NCI-H1930 (cell line): ENCODE measurements around the gene LMF1.
"Not testable (repeated sequence)": the region's sequence is repeated elsewhere in the genome, so short reads cannot be mapped to it uniquely, and the experiment has no call there.

ENCODE experiments used
- DNase-seq, 2 experiments: peaks; one replicate each; lab custom pipeline; 2025; lab: John Stamatoyannopoulos, UW

LMF1 gene

DNA sequence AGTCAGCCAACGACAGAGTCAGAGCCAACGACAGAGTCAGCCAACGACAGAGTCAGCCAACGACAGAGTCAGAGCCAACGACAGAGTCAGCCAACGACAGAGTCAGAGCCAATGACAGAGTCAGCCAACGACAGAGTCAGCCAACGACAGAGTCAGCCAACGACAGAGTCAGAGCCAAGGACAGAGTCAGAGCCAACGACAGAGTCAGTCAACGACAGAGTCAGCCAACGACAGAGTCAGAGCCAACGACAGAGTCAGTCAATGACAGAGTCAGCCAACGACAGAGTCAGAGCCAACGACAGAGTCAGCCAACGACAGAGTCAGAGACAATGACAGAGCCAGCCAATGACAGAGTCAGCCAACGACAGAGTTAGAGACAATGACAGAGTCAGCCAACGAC lies 22.0 kb downstream of the LMF1 start:
- DNase-seq: not testable (repeated sequence)

DNA sequence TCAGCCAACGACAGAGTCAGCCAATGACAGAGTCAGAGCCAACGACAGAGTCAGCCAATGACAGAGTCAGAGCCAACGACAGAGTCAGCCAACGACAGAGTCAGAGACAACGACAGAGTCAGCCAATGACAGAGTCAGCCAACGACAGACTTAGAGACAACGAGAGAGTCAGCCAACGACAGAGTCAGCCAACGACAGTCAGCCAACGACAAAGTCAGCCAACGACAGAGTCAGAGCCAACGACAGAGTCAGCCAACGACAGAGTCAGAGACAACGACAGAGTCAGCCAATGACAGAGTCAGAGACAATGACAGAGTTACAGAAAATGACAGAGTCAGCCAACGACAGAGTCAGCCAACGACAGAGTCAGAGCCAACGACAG lies 22.9 kb downstream of the LMF1 start:
- not testable (repeated sequence) for DNase-seq

DNA sequence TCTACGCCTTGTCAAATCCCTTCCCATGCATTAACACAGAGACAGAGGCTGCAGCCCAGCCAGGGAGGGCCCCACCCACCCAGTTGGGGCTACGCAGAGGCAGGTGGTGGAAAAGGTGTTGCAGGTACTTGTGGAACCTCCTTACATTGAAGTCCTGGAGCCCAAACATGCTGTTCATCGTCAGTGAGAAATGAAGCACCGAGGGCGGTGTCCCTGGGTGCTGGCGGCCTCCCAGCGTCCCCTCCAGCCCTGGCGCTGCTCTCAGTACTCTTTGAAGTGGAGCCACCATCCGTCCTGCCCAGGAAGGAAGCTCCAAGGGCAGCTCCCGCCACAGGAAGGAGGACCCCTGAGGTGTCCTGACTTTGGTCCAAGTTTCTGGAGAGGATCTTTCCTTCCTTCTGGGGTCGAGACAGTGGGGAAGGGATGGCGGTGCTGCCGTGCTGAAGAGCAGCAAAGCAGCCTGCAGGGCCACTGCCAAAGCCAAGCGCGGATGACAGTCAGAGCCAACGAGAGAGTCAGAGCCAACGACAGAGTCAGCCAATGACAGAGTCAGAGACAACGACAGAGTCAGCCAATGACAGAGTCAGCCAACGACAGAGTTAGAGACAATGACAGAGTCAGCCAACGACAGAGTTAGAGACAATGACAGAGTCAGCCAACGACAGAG lies 23.4 kb downstream of the LMF1 start:
- DNase-seq: no peak

DNA sequence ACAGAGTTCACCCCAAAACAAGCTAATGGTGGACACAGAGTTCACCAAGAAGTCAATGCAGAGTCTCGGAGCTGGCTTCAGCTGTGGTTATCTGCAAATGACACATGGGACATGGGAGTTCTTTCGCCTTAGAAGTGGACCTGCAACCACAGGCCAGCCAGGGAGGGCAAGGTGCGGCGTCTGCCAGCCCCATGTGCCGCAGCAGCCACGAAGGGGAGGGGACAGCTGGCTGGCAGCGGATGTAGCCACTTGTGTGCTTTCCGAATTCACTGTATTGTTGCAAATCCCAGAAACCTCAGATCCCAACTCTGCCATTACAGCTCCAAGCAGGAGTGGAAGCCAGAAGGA lies 24.8 kb downstream of the LMF1 start:
- DNase-seq: no peak

DNA sequence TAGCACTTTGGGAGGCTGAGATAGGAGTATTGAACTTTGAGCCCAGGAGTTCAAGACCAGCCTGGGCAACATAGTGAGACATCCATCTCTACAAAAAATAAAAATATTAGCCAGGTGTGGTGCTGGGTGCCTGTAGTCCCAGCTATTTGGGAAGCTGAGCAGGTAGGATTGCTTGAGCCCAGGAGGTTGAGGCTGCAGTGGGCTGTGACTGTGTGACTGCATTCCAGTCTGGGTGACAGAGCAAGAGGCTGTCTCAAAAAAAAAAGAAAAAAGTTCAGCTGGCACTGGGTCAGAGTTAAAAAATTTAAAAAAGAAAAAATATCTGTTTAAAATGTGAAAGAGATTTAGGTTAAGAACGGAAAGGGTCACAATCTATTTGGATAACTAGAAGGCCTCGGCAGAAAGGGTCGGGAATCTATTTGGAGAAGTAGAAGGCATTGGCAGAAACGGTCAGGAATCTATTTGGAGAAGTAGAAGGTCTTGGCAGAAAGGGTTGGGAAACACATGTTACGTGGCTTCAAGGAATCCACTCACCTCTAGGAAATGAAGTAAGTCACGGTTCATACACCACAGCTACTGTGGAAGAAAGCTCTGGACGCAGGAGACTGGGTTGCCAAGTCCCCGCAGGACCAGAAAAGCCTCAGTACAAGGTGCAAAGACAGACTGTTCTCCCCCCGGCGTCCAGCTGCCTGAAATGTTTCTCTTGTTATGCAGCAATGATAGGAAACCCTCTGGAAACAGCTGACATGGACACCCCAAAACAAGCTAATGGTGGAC lies 25.3 kb downstream of the LMF1 start:
- no peak for DNase-seq

DNA sequence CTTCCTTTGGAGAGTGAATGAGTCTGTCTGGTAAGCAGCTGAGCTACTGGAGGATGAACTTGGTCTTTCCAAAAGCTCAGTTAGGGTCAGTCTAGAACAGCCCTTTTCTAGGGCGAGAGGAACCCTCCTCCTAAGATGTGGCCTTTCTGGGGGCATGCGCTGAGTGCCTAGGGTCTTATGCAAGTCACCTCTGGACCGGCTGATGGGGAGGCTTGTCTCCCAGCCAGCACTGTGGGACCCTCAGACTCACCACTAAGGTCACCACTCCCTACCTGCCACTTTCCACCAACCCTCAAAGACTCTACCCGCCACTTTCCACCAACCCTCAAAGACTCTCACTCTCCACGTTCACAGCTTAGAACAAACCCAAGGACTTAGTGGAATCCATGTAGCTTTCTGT lies 26.8 kb downstream of the LMF1 start:
- DNase-seq: no peak

DNA sequence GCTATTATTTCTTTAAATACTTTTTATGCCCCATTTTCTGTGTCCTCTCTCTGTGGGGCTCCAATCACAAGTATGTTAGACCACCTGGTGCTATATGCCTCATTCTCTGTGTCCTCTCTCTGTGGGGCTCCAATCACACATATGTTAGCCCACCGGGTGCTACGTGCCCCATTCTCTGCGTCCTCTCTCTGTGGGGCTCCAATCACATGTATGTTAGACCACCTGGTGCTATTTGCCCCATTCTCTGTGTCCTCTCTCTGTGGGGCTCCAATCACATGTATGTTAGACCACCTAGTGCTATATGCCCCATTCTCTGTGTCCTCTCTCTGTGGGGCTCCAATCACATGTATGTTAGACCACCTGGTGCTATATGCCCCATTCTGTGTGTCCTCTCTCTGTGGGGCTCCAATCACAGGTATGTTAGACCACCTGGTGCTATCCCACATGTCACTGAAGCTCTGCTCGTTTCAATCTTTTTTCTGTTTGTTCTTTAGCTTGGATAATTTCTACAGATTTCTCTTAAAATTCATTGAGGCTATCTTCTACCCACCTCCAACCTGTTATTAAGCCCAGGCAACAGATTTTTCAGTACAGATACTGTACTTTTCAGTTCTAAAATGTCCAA lies 28.2 kb downstream of the LMF1 start:
- no peak for DNase-seq

DNA sequence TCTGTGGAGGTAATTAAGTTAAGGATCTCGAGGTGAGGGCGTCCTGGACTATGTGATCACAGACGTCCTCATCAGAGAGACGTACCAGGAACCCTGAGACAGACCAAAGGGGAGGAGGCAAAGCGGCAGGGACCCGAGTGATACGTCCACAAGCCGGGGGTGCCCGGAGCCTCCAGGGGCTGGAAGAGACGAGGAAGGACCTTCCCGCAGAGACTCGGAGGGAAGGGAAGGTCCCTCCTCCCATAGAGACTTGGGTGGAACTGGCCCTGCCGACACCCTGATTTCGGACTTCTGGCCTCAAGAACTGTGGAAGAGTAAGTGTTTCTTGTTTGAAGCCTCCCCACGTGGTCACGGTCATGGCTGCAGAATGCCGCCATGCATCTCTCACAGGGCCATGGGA lies 30.8 kb downstream of the LMF1 start:
- DNase-seq: no peak

DNA sequence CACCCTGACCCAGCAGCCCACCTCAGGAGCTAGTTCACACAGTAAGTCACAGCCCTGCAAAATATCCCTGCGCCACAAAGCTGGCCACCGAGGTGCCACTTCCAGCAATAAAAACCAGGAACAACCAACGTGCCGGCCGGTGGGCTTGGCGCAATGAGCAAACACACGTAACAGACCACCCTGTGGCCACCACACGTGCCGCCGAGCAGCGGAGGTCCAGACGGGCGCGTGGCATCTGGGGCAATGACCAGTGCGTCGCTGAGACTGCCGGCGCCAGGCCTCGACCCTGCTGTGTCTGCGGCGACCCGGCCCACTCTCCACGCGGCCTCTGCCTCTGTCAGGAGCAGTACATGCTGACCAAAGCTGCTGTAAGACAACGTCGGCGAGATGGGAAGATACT lies 31.5 kb downstream of the LMF1 start:
- DNase-seq: no peak

DNA sequence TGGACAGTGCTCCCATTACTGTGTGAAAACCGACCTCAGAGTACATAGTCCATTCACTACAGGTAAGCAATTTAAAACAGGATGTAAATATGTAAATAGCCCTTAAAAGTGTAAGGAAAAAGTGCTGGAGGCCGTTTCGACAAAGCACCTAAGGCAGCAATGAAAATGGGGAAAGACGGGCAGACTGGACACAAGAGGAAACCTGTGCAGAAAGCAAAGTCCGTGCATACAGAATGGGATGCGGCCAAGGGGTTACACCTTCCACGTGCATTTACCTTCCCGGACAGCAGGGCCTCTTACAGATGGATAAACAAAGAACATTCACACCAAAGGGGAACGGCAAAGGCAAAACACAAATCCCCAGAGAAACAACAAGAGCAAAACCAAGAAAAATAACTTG lies 32.0 kb downstream of the LMF1 start:
- DNase-seq: no peak

DNA sequence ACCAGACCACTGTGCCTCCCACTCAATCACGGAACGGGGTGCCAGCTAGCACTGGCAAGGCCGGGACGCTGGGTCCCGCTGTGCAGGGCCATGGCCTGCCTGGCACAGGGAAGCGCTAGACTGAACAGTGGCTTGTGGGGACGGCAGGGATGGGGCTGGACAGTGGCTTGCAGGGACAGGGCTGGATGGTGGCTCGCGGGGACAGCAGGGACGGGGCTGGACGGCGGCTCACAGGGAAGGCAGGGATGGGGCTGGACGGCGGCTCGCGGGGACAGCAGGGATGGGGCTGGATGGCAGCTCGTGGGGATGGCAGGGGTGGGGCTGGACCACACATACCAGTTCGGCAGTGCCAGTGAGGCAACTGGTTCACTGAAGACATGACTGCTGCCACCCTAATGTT lies 32.6 kb downstream of the LMF1 start:
- DNase-seq: no peak

DNA sequence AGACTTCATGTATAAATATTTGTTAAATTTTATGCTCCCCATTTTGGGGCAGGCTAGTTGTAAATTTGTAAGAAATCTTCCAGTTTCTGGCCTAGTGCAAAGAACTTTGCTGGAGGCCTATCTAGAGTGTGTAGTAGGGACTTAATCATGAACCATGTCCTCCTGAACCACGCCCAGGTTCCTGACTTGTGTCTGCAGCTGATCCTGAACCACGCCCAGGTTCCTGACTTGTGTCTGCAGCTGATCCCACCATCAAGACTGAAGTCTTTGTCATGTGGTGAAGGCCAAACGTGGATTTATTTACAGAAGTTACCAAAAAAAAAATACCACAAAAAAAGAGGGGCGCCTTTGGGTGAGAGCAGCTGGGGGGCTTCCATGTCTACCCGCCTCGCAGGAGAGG lies 33.1 kb downstream of the LMF1 start:
- no peak for DNase-seq

DNA sequence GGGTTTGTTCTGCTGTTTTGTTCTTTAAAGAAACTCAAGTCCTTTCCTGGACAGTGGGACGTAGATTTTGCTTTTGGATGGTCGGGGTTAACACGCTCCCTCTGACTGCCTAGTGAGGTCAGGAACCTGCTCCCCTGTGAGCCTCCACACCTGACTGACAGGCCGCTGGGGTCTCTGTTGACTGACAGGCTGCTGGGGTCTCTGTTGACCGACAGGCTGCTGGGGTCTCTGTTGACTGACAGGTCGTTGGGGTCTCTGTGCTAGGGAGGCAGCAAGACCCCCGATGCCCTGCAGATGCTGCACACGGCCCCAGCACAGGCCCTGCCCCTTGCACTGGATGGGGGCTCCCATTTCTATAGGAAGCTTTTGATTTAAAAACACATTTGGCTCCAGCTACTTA lies 33.5 kb downstream of the LMF1 start:
- DNase-seq: no peak

DNA sequence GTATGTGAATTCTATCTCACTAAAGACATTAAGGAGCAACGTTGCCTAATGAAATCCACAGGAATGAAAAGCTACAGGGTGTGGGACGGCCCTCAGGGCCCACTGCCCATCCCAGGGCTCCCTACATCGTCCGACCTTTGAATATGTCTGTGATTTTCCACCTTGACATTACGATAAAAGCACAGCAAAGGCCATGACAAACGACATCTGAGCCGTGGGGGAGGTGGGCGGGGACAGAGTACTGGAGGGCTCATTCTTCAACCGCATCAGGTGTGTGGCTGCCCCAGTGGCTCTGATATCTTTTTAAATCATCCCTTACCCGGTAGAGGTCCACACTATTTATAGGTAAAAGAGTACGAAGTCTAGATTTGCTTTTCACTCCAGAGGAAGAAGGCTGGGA lies 35.1 kb downstream of the LMF1 start:
- no peak for DNase-seq

DNA sequence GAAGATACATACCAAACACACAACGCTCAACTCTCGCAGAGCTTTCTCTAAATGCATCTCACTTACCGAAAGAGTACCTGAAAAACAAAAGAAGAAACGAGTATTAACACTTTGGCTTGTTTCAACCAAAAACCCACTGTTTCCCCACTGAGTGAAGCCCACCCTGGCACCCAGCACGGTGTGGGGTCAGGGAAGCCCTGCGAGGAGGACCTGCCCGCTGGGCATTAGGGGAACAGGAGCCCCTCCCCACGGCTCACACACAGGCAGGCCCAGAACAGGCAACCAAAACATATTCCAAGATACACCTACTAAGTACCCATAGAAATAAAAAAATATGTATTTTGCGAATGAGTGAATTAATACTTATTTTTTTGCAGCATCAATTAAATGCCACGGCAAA lies 36.6 kb downstream of the LMF1 start:
- no peak for DNase-seq

DNA sequence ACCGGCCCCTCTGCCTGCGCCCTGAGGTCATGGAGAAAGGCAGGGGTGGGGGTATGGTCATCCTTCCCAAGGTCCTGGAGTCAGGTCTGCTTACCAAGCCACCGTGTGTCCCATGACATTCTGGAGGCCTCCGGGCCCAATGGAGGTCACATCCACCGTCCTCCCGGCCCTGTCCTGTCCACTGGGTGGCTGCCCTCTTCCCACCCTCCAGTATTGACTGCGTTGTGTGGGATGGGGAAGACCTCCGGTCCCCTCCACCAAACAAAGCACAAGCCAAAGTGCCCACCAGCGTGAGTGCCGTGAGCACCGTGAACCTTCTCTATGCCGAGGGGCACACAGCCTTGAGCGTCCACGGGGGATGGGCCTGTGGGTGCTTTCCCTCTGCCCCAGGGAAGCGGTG lies 37.2 kb downstream of the LMF1 start:
- DNase-seq: no peak

DNA sequence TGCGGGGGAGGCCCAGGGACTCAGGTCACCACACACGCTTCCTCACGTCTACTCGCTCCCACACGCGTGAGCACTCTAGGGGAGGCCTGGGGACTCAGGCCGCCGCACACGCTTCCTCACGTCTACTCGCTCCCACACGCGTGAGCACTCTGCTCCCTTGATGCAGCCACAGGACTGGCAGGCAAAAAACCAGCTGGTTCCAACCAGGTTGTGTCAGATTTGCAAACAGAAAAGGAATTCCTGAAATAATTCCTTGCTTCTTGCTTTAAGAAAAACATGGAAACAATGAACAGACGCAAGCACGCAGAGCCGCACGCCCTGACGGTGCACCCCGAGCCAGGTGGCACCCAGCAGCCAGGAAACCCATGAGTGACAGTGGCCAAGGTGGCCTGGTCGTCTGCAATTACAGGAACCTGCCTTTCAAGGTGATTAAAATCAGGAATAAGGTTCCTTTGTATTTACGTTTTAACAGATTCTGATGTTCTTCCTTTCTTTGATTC lies 37.9 kb downstream of the LMF1 start:
- DNase-seq: no peak

DNA sequence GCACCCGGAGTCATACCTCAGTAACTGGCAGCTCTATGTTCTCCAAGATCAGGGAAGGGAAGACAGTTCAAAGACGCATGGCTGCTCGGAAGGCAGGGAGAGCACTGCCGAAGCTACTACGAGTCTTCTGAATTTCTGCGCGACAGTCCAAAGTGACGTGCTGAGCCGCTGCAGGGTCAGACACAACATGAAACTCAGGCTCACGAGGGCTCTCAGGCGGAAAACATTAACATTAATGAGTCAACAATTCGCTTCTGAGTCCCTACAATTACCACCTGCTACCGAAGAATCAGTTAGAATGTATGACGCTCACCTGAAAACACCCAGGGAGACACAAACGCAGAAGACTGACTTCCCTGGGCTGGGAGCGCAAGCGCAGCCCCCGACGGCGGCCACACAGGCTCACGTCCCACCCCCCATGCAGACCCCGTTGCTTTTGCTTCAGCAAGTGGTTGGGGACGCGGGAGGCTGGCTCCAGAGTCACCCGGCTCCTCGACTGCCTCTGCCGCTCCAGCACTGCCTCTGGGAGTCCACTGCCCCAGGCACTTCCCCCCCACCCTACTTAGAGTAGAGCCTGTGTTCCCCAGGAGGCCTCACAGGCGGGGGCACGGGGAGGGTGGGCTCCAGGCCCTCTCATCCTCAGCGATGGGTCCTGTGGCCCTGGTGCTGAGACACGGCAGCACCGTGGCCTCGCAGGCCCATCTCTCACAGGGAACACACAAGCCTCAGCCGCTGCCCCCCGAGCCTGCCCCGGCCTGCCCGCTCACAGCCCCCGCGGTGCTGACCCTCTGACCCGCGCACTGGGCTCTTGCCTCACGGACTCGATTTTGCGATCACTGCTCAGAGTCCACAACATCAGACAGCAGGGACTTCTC lies 38.9 kb downstream of the LMF1 start:
- no peak for DNase-seq

DNA sequence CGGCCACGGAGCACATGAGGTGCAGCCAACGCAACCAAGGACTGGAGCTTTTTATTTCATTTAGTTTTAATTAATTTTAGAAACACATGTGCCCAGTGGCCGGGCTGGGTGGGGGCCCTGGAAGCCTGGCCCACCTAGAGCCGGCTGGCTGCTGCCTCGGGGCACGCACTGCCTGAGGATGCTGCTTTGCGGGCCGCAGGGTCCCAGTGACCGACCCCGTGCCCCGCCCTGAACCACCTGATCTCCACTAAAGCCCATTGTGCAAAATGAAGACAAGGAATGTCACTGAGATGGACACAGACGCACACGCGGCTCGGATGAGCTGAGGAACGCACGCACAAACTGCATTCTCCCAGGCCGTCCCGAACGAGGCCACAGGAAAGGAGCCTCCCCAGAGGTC lies 39.6 kb downstream of the LMF1 start:
- no peak for DNase-seq

DNA sequence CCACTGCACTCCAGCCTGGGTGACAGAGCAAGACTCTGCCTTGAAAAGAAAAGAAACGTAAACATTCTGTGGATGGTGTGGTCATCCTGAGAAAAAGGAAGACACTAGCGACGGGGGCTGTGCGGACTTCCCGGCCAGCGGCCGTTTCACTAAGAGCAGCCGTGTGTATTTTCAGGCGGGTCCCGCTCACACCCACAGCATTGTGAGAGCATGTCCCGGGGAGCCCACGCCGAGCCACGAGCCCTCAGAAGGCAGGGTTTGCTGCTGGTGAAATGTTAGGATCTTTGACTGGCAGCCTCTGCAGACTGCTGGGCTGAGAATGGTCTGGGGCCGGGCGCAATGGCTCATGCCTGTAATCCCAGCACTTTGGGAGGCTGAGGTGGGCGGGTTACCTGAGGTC lies 40.3 kb downstream of the LMF1 start:
- DNase-seq: no peak

DNA sequence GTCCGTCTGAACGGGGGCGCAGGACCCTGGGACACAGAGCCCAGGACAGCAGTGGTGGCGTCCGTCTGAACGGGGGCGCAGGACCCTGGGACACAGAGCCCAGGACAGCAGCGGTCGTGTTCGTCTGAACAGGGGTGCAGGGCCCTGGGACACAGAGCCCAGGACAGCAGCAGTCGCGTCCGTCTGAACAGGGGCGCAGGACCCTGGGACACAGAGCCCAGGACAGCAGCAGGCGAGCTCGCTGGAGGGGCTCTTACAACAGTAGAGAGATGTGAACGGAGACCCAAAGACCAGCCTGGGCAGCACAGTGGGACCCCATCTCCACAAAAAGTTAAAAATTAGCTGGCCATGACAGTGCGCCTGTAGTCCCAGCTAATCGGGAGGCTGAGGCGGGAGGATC lies 40.7 kb downstream of the LMF1 start:
- DNase-seq: no peak
